Stomach smooth muscle (tissue), 2 donors: Measurements from ENCODE around the gene ZNF618.

Experiments used
- H3K27ac ChIP-seq: one replicate; pipeline ENCODE4 v1.7.0; 2013; ENCODE audit warnings: mild to moderate bottlenecking, low read length, inconsistent platforms
- H3K27me3 ChIP-seq, 2 donors: one replicate each; pipeline ENCODE4 v1.7.0; 2013; ENCODE audit warnings: low read length in 2 of 2; ENCODE audit not compliant: insufficient read depth in 2 of 2, control insufficient read depth in 1 of 2
- H3K36me3 ChIP-seq, 2 donors: one replicate each; pipeline ENCODE4 v1.7.0; 2013; ENCODE audit warnings: low read length in 2 of 2; ENCODE audit not compliant: control insufficient read depth in 2 of 2, insufficient read depth in 2 of 2
- H3K4me1 ChIP-seq: one replicate; pipeline ENCODE4 v1.7.0; 2013; ENCODE audit warnings: low read length; ENCODE audit not compliant: control insufficient read depth, insufficient read depth
- H3K4me3 ChIP-seq, 2 donors: one replicate each; pipeline ENCODE4 v1.7.0; 2013; ENCODE audit warnings: low read length in 2 of 2
- H3K9ac ChIP-seq, 2 donors: one replicate each; pipeline ENCODE4 v1.7.0; 2013; ENCODE audit warnings: low read length in 2 of 2, mild to moderate bottlenecking in 1 of 2
- H3K9me3 ChIP-seq, 2 donors: one replicate each; pipeline ENCODE4 v1.7.0; 2013; ENCODE audit warnings: low read length in 2 of 2; ENCODE audit not compliant: control insufficient read depth in 2 of 2
- donor health status: healthy.
- donor health status: Pancreatic carcinoma.

ZNF618 gene

DNA sequence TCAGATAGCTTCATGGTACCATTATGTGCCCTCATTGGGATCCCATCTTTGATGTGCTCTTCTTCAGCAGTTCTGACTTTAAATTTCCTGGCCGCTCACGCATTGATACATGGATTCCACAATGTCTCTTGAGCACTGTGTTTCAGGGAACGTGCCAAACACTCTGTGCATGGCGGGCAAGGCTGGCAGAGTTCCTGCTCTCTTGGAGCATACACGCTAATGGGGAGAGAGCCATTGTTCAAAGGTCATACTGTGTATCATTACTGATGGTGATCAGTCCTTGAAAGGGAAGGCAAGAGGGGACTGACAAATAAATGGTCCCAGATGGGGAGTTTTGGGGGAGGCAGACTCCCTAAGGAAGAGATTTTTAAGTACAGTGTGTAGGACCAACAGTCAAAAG, 149.7 kb downstream of the ZNF618 start:
- H3K36me3 ChIP-seq = peaks cover 0 to 3% of the 10 kb centered on the region in 2 donors
- no peaks in the 10 kb centered on the region for H3K27me3 ChIP-seq
- H3K9me3 ChIP-seq = peaks cover 0 to 3% of the 10 kb centered on the region in 2 donors
- no peak overlapping the region for H3K27ac ChIP-seq
- no peak overlapping the region for H3K4me3 ChIP-seq
- no peak overlapping the region for H3K9ac ChIP-seq
- H3K4me1 ChIP-seq = no peaks in the 10 kb centered on the region

DNA sequence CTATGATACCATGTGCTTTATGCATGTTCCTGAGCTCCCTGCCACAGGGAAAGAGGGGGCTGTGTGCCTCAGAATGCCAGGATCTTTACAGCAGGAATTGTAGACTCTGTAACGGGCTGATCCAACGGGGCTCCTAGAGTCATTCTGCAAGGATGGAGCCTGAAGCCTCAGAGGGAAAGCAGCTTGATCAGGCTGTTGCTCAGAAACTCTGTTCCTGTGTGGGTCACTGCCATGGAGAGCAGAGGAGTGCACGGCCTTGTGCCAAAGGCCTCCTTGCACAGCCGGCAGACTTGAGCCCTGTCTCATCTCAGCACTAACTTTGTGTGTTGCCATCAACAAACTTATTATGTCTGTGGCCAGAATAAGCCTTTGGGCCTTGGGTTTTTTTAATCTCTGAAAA, 150.2 kb downstream of the ZNF618 start:
- peaks cover 0 to 3% of the 10 kb centered on the region in 2 donors for H3K36me3 ChIP-seq
- peaks cover 0 to 3% of the 10 kb centered on the region in 2 donors for H3K9me3 ChIP-seq
- H3K4me1 ChIP-seq = no peaks in the 10 kb centered on the region
- no peak overlapping the region for H3K27ac ChIP-seq
- no peaks in the 10 kb centered on the region for H3K27me3 ChIP-seq
- no peak overlapping the region for H3K4me3 ChIP-seq
- H3K9ac ChIP-seq = no peak overlapping the region

DNA sequence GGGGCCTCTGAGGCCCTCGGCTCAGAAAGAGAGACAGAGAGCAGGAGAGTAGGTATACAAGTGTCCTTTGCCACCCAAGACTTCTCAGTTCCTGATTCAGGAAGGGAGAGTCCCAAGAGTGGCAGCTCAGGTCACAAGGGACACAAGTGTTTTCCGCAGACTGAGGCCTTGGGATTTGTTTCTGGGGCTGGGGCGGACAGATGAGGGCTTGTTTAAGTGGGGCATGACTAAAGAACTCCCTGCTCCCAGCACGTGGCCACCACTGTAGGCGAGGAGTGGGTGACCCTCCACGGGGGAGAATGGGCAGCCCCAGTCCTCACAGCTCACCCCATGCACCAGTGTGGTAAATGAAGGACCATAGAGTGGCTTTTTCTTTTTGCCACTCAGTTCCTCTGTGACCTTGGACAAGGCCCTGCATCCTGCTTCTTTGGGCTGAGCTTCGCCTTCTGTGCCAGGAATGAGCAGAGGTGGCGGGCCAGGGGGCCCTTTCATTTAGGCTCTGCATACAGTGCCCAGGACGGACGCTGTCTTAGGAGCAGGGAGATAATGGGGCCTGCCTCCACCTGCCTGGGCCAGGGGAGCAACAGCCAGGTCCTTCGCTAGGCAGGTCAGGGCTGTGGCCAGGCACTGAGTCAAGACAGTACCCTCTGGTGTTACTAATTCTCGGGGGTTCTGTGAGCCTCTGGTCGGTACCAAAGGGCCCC, 151.2 kb downstream of the ZNF618 start:
- Histone ChIP-seq H3K27me3 (no peaks in the 10 kb centered on the region), H3K4me3 (no peak overlapping the region), H3K36me3 (peaks cover 0 to 3% of the 10 kb centered on the region in 2 donors), H3K9me3 (peaks cover 0 to 3% of the 10 kb centered on the region in 2 donors), H3K27ac (no peak overlapping the region), H3K9ac (no peak overlapping the region), H3K4me1 (no peaks in the 10 kb centered on the region)

DNA sequence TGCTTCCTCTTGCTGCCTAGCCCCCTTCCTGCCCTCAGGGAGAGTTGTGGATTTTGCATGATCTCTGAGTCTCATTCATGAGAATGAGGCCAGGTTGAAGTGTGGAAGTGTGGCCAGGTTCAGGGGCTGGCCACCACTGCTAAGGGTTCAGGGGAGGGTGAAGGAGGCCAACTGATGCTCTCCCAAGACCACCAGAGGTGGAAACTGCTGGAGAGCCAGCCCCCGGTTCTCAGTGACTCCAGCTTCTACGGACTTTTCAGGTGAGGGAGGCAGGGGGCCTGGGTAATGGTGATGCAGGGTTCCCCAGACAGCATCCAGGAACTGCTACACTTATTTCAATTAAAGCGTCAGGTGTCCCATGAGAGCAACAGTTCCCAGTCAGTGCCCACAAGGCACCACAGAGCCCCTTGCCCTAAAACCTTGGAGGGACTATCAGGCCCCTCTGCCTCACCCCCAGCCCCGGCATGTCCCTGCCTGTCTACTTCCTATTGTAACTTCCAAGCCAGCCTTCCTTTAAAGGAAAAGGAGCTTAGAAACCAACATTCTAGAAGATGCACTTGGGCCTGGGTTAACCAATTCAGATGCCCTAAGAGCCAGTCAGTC, 151.9 kb downstream of the ZNF618 start:
- Histone ChIP-seq H3K4me1 (no peaks in the 10 kb centered on the region), H3K9me3 (peaks cover 0 to 3% of the 10 kb centered on the region in 2 donors), H3K9ac (no peak overlapping the region), H3K27me3 (no peaks in the 10 kb centered on the region), H3K4me3 (no peak overlapping the region), H3K27ac (no peak overlapping the region), H3K36me3 (peaks cover 0 to 3% of the 10 kb centered on the region in 2 donors)

DNA sequence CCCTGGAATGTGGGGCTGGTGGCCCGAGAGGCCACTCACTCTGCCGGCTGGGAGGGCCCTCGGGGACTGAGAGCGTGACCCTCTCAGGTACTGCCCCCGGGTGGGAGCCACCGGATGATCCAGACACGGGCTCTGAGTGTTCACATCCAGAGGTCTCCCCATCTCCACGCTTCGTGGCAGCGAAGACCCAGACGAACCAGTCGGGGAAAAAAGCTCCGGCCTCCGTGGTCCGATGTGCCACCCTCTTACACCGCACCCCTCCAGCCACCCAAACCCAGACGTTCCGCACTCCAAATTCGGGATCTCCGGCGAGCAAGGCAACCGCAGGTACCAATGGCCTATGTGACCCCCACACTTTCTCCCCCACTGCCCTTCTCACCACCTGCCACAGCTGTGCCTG, 152.5 kb downstream of the ZNF618 start:
- H3K27ac ChIP-seq = no peak overlapping the region
- H3K27me3 ChIP-seq = no peaks in the 10 kb centered on the region
- H3K36me3 ChIP-seq = peaks cover 0 to 3% of the 10 kb centered on the region in 2 donors
- no peak overlapping the region for H3K4me3 ChIP-seq
- no peaks in the 10 kb centered on the region for H3K4me1 ChIP-seq
- peaks cover 0 to 3% of the 10 kb centered on the region in 2 donors for H3K9me3 ChIP-seq
- no peak overlapping the region for H3K9ac ChIP-seq

DNA sequence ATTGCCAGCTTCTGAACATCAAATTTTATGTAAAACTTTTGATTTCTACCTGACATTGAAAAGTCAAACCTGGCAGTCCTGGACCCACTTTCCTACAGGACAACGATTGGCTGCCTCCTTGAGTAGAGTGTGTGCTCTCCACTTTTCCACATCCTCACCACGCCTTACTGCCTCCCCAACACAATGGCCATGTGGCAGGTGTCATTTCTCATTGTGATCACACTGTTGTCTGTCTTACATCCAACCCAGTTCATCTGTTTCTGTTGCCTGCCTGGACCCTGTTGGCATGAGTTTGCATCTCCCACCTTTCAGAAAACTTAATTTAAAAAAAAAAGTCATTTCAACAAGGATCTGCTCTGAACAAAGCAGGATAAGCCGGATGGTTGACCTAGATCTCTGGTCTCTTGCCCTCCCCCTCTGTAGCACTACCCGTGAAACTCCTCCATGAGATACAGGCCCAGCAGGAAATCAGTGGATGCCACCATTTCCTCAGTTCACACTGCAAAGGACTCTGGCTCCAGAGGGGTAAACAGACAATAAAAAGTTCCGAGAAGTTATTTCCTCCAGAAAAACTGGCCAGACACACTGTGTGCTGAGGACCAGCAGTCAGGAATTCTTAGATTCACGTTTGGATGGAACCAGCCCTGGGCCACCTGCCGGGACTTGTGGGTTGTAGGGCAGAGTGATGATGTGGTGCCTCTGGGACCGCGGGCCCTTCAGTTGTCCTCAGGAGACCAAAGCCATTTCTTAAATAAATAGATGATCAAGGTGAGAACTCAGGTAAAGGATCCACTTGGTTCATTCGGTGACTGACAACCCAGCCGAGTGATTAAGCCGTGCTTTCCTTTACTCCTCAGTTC, 153.4 kb downstream of the ZNF618 start:
- no peaks in the 10 kb centered on the region for H3K9me3 ChIP-seq
- H3K4me1 ChIP-seq = no peaks in the 10 kb centered on the region
- H3K9ac ChIP-seq = no peak overlapping the region
- H3K27me3 ChIP-seq = no peaks in the 10 kb centered on the region
- peaks cover 0 to 3% of the 10 kb centered on the region in 2 donors for H3K36me3 ChIP-seq
- no peak overlapping the region for H3K4me3 ChIP-seq
- no peak overlapping the region for H3K27ac ChIP-seq

DNA sequence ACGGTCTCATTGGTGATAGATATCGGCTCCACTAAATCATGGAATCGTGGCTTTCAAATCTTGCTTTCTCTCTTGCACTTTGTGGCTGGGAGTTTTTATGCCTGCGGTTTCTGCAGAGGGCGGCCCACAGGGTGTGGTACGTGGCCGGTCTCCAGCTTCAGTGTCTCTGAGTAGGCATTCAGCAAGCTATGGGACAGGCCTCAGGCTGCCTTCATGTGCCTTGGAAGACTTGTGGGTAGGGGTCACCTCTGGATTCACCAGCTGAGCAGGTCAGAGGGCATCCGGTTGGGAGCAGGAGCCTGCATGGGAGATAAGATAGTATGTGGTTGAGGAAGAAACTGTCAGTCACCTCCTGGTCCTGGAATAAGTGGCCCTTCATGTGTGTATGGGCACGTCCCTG, 154.3 kb downstream of the ZNF618 start:
- Histone ChIP-seq H3K4me3 (no peak overlapping the region), H3K36me3 (peaks cover 0 to 3% of the 10 kb centered on the region in 2 donors), H3K9me3 (no peaks in the 10 kb centered on the region), H3K4me1 (no peaks in the 10 kb centered on the region), H3K27ac (no peak overlapping the region), H3K27me3 (no peaks in the 10 kb centered on the region), H3K9ac (no peak overlapping the region)

DNA sequence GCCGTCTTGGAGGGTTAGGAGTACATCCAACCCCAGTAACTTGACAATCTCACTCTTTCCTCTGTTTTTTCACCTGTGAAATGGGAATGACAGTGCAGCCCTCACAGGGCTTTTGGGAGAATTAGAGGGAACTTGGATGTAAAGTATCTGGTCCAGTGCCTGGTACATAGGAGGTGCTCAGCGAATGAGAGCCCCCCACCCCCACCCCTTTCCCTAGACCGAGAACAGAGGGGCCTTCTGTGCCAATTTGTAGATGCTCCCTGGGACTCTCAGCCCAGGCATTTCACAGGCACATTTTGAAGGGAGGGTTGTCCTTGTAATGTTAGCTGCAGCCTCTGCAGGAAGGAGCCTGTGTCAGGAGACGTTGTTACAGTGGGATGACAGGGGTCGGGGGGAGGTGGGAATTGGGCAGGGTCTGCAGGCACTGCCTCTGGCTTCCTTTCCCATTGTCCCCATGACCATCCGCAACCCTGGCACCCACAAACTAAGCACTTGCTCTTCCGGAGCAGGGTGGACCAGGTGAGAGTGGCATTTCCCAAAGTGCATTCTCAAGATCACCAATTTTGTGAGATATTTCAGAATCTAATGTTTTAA, 155.0 kb downstream of the ZNF618 start:
- no peak overlapping the region for H3K9ac ChIP-seq
- no peaks in the 10 kb centered on the region for H3K4me1 ChIP-seq
- H3K27me3 ChIP-seq = no peaks in the 10 kb centered on the region
- H3K4me3 ChIP-seq = no peak overlapping the region
- no peak overlapping the region for H3K27ac ChIP-seq
- no peaks in the 10 kb centered on the region for H3K9me3 ChIP-seq
- peaks cover 0 to 7% of the 10 kb centered on the region in 2 donors for H3K36me3 ChIP-seq

DNA sequence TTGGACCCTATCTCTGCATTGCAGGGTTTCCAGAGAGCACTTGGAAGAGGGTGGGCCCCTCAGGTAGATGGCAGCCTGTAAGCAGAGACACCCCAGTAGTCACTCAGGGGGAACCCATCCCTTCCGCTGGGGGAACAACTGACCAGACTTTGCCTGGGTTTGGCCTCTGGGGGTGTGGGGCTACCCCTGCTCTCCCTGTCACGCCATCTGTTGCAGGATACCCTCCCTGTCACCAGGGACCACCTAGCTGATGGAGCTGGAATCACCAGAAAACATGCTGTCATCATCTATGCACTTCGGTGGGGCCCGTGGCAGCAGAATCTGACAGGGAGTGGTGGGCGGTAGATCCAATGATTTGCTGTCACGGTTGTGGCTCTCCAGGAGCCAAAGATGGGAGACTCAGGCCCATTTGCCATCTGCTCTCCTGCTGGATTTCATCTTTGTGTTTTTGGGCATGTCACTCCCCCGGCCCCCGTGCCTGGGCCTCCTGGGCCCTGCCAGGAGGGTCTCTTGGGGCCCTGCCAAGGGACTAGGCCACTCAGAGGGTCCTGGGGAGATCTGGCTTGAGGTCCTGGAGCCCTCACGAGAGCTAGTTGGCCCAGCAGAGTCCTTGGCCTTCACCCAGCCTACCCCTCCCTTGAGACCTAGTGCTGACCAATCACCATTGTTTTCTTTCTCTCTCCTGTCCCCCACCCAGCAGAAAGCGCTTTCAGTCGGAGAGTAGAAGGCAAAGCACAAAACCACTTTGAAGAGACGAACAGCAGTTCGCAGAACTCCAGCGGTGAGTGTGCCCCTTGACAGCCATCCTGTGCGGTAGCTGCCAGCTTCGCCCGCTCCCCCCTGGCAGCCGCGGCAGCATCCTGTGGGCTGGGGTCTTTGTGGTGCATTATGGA, 156.1 kb downstream of the ZNF618 start:
- Histone ChIP-seq H3K4me3 (no peak overlapping the region), H3K27me3 (no peaks in the 10 kb centered on the region), H3K4me1 (no peaks in the 10 kb centered on the region), H3K27ac (no peak overlapping the region), H3K9me3 (no peaks in the 10 kb centered on the region), H3K36me3 (peaks cover 5 to 7% of the 10 kb centered on the region in 2 donors), H3K9ac (no peak overlapping the region)
